A204.1 (cell line): ENCODE results near the gene TMEM117.
"Not testable (repeated sequence)": the region's sequence is repeated elsewhere in the genome, so short reads cannot be mapped to it uniquely, and the experiment has no call there.

ENCODE experiments used
- FAIRE-seq: peaks from 2 replicates; lab custom pipeline; 2012; peaks lifted over from hg19 to GRCh38; lab: Jason Lieb, UNC

TMEM117 gene

GRCh38 chr12:44313188-44313587 lies 477.3 kb downstream of the TMEM117 start:
- no peak for FAIRE-seq

- FAIRE-seq, result no peak
Measured at GRCh38 chr12:44314007-44314500, 478.2 kb downstream of the TMEM117 start.

GRCh38 chr12:44317651-44318126 lies 481.8 kb downstream of the TMEM117 start:
- FAIRE-seq, result no peak

GRCh38 chr12:44331269-44331668 lies 495.4 kb downstream of the TMEM117 start:
- FAIRE-seq, result no peak

GRCh38 chr12:44334347-44334746 lies 498.5 kb downstream of the TMEM117 start:
- no peak for FAIRE-seq

DNA sequence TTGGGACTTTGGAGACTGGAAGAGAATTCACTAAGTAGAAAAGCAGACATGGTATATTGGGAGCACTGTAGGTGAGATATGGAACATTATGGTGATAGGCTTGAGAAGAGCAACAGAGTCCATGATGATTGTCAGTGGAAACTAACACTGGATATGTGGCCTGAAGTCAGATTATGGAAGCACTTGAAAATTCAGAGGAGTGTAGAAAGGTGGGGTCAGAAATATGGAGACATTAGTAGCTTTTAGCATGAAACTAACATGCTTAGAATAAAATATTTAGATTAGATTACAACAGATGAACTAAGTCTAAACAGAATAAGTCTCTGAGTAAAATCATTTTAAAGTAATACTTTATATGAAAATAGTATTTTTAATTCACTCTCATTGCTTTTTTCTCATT lies 499.1 kb downstream of the TMEM117 start:
- no peak for FAIRE-seq

GRCh38 chr12:44336577-44336976 lies 500.7 kb downstream of the TMEM117 start:
- FAIRE-seq, result no peak

GRCh38 chr12:44342371-44342770 lies 506.5 kb downstream of the TMEM117 start:
- no peak for FAIRE-seq

DNA sequence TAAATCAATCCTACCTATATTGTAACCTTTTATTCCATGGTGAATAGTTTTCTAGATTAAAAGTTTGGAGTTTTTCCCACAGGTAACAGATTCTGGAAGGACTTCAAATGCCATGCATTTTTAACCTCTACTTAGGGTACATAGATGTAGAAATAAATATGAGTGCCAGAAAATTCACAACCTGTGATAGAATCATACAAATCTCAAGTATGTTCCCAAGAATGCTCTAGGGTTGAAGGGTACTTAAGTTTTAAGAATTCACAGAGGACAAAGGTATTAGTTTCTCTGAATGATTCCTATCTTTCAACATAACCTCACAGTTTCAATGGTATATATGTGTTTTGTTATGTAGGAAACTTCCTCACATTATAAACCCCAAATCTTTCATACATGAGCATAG lies 511.3 kb downstream of the TMEM117 start:
- FAIRE-seq, result no peak

- no peak for FAIRE-seq
Measured at GRCh38 chr12:44357494-44357893, 521.6 kb downstream of the TMEM117 start.

DNA sequence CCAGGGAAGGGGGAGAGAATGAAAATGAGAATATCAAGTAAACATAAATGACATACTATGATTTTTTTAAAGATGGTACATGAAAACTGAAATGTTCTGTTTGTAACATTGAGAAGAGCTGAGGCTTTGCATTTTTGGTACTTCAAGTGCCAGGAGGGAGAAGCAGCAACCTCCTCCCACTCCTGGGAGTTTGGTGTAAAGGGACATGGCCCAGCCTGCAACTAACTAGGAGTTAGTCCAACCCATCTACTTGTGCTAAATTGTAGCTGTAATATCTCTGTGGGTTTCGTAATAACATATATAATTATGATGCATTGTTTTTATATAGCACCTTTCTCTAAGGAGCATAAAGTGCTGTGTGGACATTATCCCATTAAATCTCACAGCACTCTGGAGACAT lies 522.8 kb downstream of the TMEM117 start:
- FAIRE-seq, result no peak

- no peak for FAIRE-seq
Measured at GRCh38 chr12:44362947-44363346, 527.1 kb downstream of the TMEM117 start.

- FAIRE-seq, result no peak
Measured at GRCh38 chr12:44367136-44367535, 531.3 kb downstream of the TMEM117 start.

DNA sequence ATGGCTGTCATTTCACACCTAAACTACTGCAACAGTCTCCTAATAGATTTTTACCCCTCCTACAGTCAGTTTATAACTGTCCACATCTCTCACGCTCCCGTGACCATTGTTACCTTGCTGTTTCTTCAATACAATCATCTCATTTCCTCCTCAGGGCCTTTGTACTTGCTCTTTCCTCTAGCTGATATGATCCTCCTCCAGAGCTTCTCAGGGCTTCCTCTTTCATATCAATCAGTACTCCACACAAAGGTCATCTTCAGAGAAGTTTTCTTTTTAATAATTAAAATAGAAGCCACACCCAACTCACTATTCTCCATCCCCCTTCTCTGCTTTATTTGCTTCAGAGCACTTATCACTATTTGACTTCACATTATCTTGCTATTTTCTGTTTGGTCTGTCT lies 532.0 kb downstream of the TMEM117 start:
- FAIRE-seq, result no peak

DNA sequence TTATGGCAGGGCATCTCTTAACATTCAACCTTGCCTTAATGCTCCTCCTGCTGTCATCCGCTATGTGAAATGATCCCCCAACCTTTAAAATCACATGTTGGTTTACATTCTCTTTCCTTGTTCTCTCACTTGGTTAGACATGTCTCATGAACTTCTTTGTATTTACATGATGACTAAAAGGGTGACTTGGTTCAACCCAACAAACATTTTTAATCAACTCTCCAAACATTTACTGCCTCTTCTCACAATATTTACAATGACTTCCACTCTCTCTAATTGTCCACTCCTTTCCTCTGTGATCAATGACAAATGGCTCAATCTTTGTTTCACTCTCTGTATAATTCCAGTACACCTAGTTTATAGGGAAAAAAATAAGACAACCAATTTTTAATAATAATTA lies 534.1 kb downstream of the TMEM117 start:
- no peak for FAIRE-seq

GRCh38 chr12:44370982-44371381 lies 535.1 kb downstream of the TMEM117 start:
- no peak for FAIRE-seq

DNA sequence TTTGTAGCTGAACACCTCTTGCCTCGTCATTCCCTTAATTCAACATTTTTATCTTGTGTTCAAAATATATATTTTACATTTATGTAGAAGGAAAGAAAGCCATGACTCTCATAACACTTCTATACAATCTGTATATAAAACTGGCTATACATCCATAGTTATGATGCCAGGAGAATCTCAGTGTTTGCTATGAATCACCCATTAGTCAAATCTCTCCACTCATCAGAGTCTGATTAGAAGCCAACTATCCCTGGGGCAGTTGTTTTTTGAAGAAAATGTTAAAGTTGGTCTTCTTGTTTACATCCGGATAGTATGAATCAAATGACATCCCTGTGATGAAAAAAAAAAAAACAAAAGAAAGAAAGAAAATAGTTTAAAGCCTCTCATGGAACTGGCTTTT lies 536.4 kb downstream of the TMEM117 start:
- FAIRE-seq, result no peak

DNA sequence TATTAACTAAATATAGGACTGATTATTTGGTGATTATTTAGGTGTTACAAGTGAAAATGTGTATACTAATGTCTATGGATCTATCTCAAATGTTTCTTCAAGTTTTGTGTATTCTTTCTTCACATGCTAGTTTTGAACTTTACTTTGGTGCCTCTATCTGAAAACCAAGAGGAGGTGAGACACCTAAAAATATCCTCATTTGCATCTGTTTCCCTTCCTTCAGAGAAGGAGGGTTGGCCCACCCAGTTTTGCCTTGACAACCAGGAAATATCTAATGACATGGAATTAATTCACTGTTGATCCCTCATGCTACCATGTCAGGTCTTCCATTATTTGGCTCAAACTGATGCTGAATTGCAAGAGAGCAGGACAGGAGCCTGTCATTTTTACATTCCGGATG lies 539.8 kb downstream of the TMEM117 start:
- no peak for FAIRE-seq

- no peak for FAIRE-seq
Measured at GRCh38 chr12:44377443-44378187, 541.7 kb downstream of the TMEM117 start.

DNA sequence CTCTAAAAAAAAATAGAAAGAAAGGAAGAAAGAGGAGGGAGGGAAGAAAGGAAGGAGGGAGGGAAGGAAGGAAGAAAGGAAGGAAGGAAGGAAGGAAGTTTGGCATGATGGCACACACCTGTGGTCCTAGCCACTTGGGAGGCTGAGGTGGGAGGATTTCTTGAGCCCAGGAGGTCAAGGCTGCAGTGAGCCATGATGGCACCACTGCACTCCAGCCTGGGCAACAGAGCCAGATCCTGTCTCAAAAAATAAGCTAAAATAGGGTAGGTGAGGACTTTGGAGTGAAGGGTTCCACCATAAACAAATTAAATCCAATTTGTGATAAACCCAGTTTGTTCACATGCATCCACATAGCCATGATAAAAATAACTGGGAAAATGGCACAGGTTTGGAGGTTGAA lies 543.2 kb downstream of the TMEM117 start:
- FAIRE-seq, result not testable (repeated sequence)

- FAIRE-seq, result no peak
Measured at GRCh38 chr12:44379831-44380230, 544.0 kb downstream of the TMEM117 start.

- no peak for FAIRE-seq
Measured at GRCh38 chr12:44380861-44381260, 545.0 kb downstream of the TMEM117 start.

DNA sequence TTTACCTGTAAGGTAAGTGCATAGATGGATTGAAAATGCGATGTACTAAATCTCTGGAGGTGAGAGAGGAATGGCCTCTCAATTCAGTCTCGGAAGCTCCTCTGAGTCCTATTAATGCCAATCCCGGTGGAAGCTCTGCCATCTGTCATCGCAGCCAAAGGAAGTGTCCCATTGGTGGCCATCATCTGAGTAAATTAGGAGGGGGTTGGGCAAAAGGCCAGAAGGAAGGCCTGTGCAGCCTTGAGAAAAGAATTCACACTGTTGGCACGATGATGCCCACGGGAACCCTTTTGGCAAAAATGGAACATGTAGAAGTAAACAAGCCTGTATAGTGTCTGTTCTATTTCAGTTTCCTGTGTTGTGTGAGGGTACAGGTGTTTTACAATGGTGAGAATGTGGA lies 545.5 kb downstream of the TMEM117 start:
- no peak for FAIRE-seq

GRCh38 chr12:44384136-44384535 lies 548.3 kb downstream of the TMEM117 start:
- FAIRE-seq, result no peak
